ENCODE data around the gene IFNA2.

DNA sequence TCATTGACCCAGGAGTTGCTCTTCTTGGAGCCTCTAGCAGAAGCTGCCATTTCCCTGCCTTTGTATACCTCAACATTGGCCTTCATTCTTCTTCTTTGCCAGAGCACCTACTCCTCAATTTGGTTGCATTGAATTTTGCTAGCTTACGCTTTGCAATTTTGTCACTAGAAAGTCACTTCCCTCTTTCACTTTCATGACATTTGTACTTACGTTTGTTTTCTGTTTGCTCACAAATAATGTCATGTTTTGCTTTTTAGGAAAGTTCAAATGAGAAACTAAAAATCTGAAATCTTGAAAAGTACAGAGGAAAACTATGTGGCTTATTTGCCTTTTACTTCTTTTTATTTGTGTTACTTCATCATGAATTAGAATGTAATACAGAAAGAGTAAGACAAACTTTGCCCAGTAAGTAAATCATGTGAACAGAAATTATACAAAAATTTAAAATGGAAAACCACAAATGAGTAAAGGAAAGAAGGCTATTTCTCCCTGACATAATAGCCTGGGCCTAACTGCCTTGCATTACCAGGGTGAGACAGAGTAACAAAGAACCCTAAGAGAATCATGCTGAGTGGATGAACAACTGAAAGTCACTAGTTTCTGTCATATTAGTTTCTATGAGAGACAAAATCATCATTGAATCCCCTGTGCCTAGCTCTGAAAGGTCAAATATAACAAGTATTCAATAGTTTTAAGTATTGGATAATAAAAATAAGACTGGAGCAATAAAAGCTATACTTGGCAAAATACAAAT is 47.7 kb upstream of the IFNA2 start:
- TF ChIP-seq POLR2AphosphoS5 (IDR thresholded peaks at IDR 0.05) (no peak), POLR2A (IDR thresholded peaks at IDR 0.05) (no peak), EP300 (IDR thresholded peaks at IDR 0.05; ENCODE audit: low read depth) (no peak)
- TF ChIP-seq, protein P1, sequence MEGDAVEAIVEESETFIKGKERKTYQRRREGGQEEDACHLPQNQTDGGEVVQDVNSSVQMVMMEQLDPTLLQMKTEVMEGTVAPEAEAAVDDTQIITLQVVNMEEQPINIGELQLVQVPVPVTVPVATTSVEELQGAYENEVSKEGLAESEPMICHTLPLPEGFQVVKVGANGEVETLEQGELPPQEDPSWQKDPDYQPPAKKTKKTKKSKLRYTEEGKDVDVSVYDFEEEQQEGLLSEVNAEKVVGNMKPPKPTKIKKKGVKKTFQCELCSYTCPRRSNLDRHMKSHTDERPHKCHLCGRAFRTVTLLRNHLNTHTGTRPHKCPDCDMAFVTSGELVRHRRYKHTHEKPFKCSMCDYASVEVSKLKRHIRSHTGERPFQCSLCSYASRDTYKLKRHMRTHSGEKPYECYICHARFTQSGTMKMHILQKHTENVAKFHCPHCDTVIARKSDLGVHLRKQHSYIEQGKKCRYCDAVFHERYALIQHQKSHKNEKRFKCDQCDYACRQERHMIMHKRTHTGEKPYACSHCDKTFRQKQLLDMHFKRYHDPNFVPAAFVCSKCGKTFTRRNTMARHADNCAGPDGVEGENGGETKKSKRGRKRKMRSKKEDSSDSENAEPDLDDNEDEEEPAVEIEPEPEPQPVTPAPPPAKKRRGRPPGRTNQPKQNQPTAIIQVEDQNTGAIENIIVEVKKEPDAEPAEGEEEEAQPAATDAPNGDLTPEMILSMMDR (IDR thresholded peaks at IDR 0.05), result no peak

Data from transverse colon (tissue), 4 donors.